C1 segment of cervical spinal cord (tissue), 14 donors: Measurements from ENCODE around the gene SLIRP.
"Not testable (repeated sequence)": the region's sequence is repeated elsewhere in the genome, so short reads cannot be mapped to it uniquely, and the experiment has no call there.

Source experiments
- DNase-seq, 14 donors: peaks; one replicate each; lab custom pipeline; 2025; lab: John Stamatoyannopoulos, UW

The SLIRP gene

GRCh38 chr14:77707724-77708408 is at the start of gene SLIRP, which contains the start of gene ALKBH1:
SLIRP (plus strand) TSS chr14:77708103; CDS start chr14:77708112, 9 bp downstream.
ALKBH1 (minus strand) TSS chr14:77708023; CDS start chr14:77708004, 19 bp downstream.
- DNase-seq = peak; percentile 38 to 90 (median 83)

- DNase-seq = no peak
These were observed 48.1 kb upstream of the SLIRP start for GRCh38 chr14:77659831-77660230.

- peak in 1 of 14 donors; percentile 4 for DNase-seq
These were observed 47.1 kb upstream of the SLIRP start for GRCh38 chr14:77660754-77661153.

- DNase-seq = not testable (repeated sequence)
These were observed 46.3 kb upstream of the SLIRP start for GRCh38 chr14:77661562-77661961.

- no peak for DNase-seq
These were observed 44.6 kb upstream of the SLIRP start for GRCh38 chr14:77663293-77663692.

GRCh38 chr14:77667331-77667730 is 40.6 kb upstream of the SLIRP start:
- no peak for DNase-seq

GRCh38 chr14:77673193-77673592 is 34.7 kb upstream of the SLIRP start:
- DNase-seq = no peak

- no peak for DNase-seq
These were observed 33.0 kb upstream of the SLIRP start for GRCh38 chr14:77674931-77675330.

GRCh38 chr14:77681196-77682157 is 26.4 kb upstream of the SLIRP start:
- no peak for DNase-seq

GRCh38 chr14:77682158-77682553 is 25.7 kb upstream of the SLIRP start:
- no peak for DNase-seq

- DNase-seq = no peak
These were observed 16.6 kb upstream of the SLIRP start for GRCh38 chr14:77691259-77691658.

- DNase-seq = peak in 5 of 14 donors; percentile 21 to 41 (median 37)
These were observed 564 bp upstream of the SLIRP start for GRCh38 chr14:77707355-77707723.

- DNase-seq = no peak
These were observed 846 bp downstream of the SLIRP start for GRCh38 chr14:77708749-77709148.

- DNase-seq = no peak
These were observed 1.5 kb downstream of the SLIRP start for GRCh38 chr14:77709412-77709811.

- DNase-seq = no peak
These were observed 2.5 kb downstream of the SLIRP start for GRCh38 chr14:77710364-77710763.

- DNase-seq = no peak
These were observed 7.0 kb downstream of the SLIRP start for GRCh38 chr14:77714926-77715325.

GRCh38 chr14:77717608-77718305 is 9.9 kb downstream of the SLIRP start:
- DNase-seq = no peak

GRCh38 chr14:77721437-77721836 is 13.5 kb downstream of the SLIRP start:
- DNase-seq = no peak

- no peak for DNase-seq
These were observed 14.4 kb downstream of the SLIRP start for GRCh38 chr14:77722301-77722700.

- DNase-seq = no peak
These were observed 23.1 kb downstream of the SLIRP start for GRCh38 chr14:77730976-77731497.

GRCh38 chr14:77738559-77739250 is 30.8 kb downstream of the SLIRP start:
- DNase-seq = peak in 3 of 14 donors; percentile 0 to 12 (median 6)
